ENCODE results near the gene DEFB132. TPM values are rescaled to one million over a fixed set of nuclear protein-coding genes. Genes with fewer than 3 reads are reported as not detected.

Gene DEFB132
- total RNA-seq: not detected in 2 replicates
- total RNA-seq (2013): not detected
- not detected in 2 replicates for polyA plus RNA-seq
- polyA minus RNA-seq: not detected in 2 replicates

- ATAC-seq (ENCODE audit: low read depth): no peak
- no peak for TF ChIP-seq EZH2 (IDR thresholded peaks at IDR 0.05; ENCODE audit: borderline replicate concordance, insufficient read depth, low read depth, low read length, poor library complexity, severe bottlenecking)
- TF ChIP-seq CTCF (IDR thresholded peaks at IDR 0.05): no peak
- 94% methylated on average over 5 of the region's 7 CpGs for WGBS (ENCODE audit: insufficient coverage)
- Histone ChIP-seq H3K79me2 (ENCODE audit: control insufficient read depth, insufficient read depth, low read length) (no peaks in the 10 kb centered on the region), H3K9me3 (ENCODE audit: control extremely low read depth in 1 of 3, control insufficient read depth in 2 of 3, insufficient read depth in 1 of 3, low read length in 2 of 3) (no peaks in the 10 kb centered on the region), H3K36me3 (replicated peaks in 1 of 2; ENCODE audit: control extremely low read depth in 1 of 2, control insufficient read depth in 1 of 2, extremely low read depth in 1 of 2, insufficient read depth in 2 of 2, low read length in 1 of 2) (no peaks in the 10 kb centered on the region), H3K27ac (ENCODE audit: low read length in 2 of 2) (no peak within 1 kb of the TSS), H3K27me3 (replicated peaks in 1 of 4; ENCODE audit: control extremely low read depth in 1 of 4, control insufficient read depth in 3 of 4, insufficient read depth in 4 of 4, low read length in 3 of 4) (peaks cover 0 to 3% (median 1%) of the 10 kb centered on the region in 4 experiments), H3K4me3 (ENCODE audit: control extremely low read depth in 1 of 5, extremely low read depth in 1 of 5, insufficient read depth in 1 of 5, low read depth in 2 of 5, low read length in 4 of 5) (no peak within 1 kb of the TSS), H4K20me1 (ENCODE audit: control insufficient read depth, insufficient read depth, low read length, poor library complexity, severe bottlenecking) (no peaks in the 10 kb centered on the region), H3K4me2 (replicated peaks; ENCODE audit: low read depth, low read length, poor library complexity, severe bottlenecking) (no peak within 1 kb of the TSS), H3K9ac (ENCODE audit: low read length) (no peak within 1 kb of the TSS), H2AFZ (ENCODE audit: insufficient read depth, low read depth, low read length, poor library complexity, severe bottlenecking) (no peak within 1 kb of the TSS), H3K4me1 (ENCODE audit: control insufficient read depth in 2 of 2, insufficient read depth in 2 of 2, low read length in 2 of 2) (no peaks in the 10 kb centered on the region)
- peaks cover 15% of the 10 kb centered on the region for H3K27me3 Mint-ChIP-seq
- ChIA-PET POLR2A (no interaction called here), CTCF (interaction anchor here (2.5 to 4.2 kb wide), 2 partner anchors 10 to 73 kb away, joined by 13 to 17 read pairs; no protein-coding TSS in a partner anchor)
- H3K9me3 Mint-ChIP-seq (ENCODE audit: insufficient read depth): no peaks in the 10 kb centered on the region
- no peaks in the 10 kb centered on the region for H3K4me1 Mint-ChIP-seq
- no peak for DNase-seq
- H3K27ac Mint-ChIP-seq: no peak within 1 kb of the TSS
- intact Hi-C loops (cut with micrococcal nuclease): no loop called here
- no peak within 1 kb of the TSS for H3K4me3 Mint-ChIP-seq
Observed at GRCh38 chr20:257419-257818, at the start of gene DEFB132. Gene DEFB132 (plus strand): TSS chr20:257724. CDS start chr20:257779, 55 bp downstream.

DNA sequence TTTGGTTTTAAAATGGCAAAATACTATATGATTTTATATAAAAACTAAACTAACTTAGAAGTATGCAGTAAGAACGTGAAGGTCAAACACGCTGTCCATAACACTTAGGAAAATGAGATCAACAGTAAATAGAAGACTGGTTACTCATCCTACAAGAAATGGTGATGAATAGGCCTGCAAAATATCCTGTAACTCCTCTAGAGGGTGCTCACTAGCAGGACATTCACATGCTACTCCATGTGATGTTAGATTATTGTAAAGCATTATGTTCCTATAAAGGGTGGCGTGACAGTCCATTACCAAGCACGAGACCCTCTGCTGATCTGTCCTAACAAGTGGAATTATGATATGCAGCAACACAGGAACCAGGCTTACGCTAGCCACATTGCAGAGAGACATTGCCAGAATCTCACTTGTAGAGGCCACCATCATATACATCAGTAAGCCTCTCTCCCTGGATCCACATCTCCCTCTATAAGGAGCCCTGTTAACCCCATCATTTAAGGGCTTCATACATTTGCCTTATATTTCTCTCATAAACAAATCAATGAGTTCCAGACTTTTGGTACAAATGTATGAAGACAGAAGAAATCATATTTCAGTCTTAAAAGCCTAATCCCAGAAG lies 48.5 kb upstream of the DEFB132 start:
- peak; percentile 74 for TF ChIP-seq CTCF (IDR thresholded peaks at IDR 0.05)
- no peak for TF ChIP-seq EZH2 (IDR thresholded peaks at IDR 0.05; ENCODE audit: borderline replicate concordance, insufficient read depth, low read depth, low read length, poor library complexity, severe bottlenecking)
- intact Hi-C loops (cut with micrococcal nuclease): loop anchor here (1.0 kb wide), 2 partner anchors 58 to 121 kb away; no protein-coding TSS in a partner anchor
- no peak overlapping the region for H3K9ac ChIP-seq (ENCODE audit: low read length)
- Mint-ChIP-seq H3K4me1 (no peaks in the 10 kb centered on the region), H3K27ac (no peak overlapping the region), H3K4me3 (no peak overlapping the region), H3K9me3 (ENCODE audit: insufficient read depth) (no peaks in the 10 kb centered on the region), H3K27me3 (peaks cover 22% of the 10 kb centered on the region)
- H3K4me2 ChIP-seq (replicated peaks; ENCODE audit: low read depth, low read length, poor library complexity, severe bottlenecking): no peak overlapping the region
- 61% methylated on average over 3 of the region's 5 CpGs for WGBS (ENCODE audit: insufficient coverage)
- H3K79me2 ChIP-seq (ENCODE audit: control insufficient read depth, insufficient read depth, low read length): no peaks in the 10 kb centered on the region
- peak; percentile 56 for ATAC-seq (ENCODE audit: low read depth)
- peak; percentile 66 for DNase-seq
- H3K4me1 ChIP-seq (ENCODE audit: control insufficient read depth in 2 of 2, insufficient read depth in 2 of 2, low read length in 2 of 2): no peaks in the 10 kb centered on the region
- H3K36me3 ChIP-seq (replicated peaks in 1 of 2; ENCODE audit: control extremely low read depth in 1 of 2, control insufficient read depth in 1 of 2, extremely low read depth in 1 of 2, insufficient read depth in 2 of 2, low read length in 1 of 2): no peaks in the 10 kb centered on the region
- no peak overlapping the region for H3K27ac ChIP-seq (ENCODE audit: low read length in 2 of 2)
- no peak overlapping the region for H3K4me3 ChIP-seq (ENCODE audit: control extremely low read depth in 1 of 5, extremely low read depth in 1 of 5, insufficient read depth in 1 of 5, low read depth in 2 of 5, low read length in 4 of 5)
- no peaks in the 10 kb centered on the region for H3K27me3 ChIP-seq (replicated peaks in 1 of 4; ENCODE audit: control extremely low read depth in 1 of 4, control insufficient read depth in 3 of 4, insufficient read depth in 4 of 4, low read length in 3 of 4)
- no peaks in the 10 kb centered on the region for H3K9me3 ChIP-seq (ENCODE audit: control extremely low read depth in 1 of 3, control insufficient read depth in 2 of 3, insufficient read depth in 1 of 3, low read length in 2 of 3)
- H2AFZ ChIP-seq (ENCODE audit: insufficient read depth, low read depth, low read length, poor library complexity, severe bottlenecking): no peak overlapping the region
- no peaks in the 10 kb centered on the region for H4K20me1 ChIP-seq (ENCODE audit: control insufficient read depth, insufficient read depth, low read length, poor library complexity, severe bottlenecking)
- ChIA-PET CTCF (interaction anchor here (0.9 to 4.9 kb wide), 6 partner anchors 15 to 124 kb away, joined by 3 to 27 read pairs (median 11); partner anchors contain the start of gene DEFB129), POLR2A (no interaction called here)
